Measurements from ENCODE around the gene RBM44.

DNA sequence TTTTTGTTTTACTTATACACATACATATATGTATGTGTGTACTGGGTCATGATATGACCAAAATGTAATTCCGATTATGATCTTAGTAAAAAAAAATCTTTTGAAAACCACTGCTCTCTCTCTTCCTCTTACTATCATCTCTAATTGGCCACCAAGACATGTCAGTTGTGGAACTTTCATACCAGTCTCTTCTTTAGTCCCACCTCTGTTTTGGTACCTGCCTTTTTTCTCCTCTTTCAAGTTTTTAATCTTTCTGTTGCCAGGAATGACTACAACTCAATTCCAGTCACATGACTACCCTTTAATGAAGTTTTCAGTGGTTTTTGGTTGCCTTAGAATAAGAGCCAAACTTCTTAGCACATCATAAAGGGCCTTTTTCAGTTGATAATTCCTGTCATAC is 17.1 kb downstream of the RBM44 start:
- TF ChIP-seq CTCF (IDR thresholded peaks at IDR 0.05; ENCODE audit: low read depth, low read length, missing input control) (no peak), JUND (IDR thresholded peaks at IDR 0.05) (no peak), MAX (IDR thresholded peaks at IDR 0.05) (no peak), RAD21 (IDR thresholded peaks at IDR 0.05) (no peak), REST (IDR thresholded peaks at IDR 0.05) (no peak), RXRA (IDR thresholded peaks at IDR 0.05) (no peak), GABPA (IDR thresholded peaks at IDR 0.05 in 1 of 2, conservative IDR thresholded peaks at IDR 0.05 in 1 of 2) (no peak), YY1 (IDR thresholded peaks at IDR 0.05) (no peak), SP1 (IDR thresholded peaks at IDR 0.05) (no peak), FOXA1 (IDR thresholded peaks at IDR 0.05) (no peak), TAF1 (conservative IDR thresholded peaks at IDR 0.05) (no peak)
- TF ChIP-seq, protein P1, sequence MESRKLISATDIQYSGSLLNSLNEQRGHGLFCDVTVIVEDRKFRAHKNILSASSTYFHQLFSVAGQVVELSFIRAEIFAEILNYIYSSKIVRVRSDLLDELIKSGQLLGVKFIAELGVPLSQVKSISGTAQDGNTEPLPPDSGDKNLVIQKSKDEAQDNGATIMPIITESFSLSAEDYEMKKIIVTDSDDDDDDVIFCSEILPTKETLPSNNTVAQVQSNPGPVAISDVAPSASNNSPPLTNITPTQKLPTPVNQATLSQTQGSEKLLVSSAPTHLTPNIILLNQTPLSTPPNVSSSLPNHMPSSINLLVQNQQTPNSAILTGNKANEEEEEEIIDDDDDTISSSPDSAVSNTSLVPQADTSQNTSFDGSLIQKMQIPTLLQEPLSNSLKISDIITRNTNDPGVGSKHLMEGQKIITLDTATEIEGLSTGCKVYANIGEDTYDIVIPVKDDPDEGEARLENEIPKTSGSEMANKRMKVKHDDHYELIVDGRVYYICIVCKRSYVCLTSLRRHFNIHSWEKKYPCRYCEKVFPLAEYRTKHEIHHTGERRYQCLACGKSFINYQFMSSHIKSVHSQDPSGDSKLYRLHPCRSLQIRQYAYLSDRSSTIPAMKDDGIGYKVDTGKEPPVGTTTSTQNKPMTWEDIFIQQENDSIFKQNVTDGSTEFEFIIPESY (IDR thresholded peaks at IDR 0.05): no peak
